ENCODE data around the gene NT5DC4. TPM values are rescaled to one million over a fixed set of nuclear protein-coding genes. Genes with fewer than 3 reads are reported as not detected.

The NT5DC4 gene
- total RNA-seq, 1 experiment from 2014 or later = not detected

- BruUV-seq (replicated peaks) = no TSS peak
- no peaks in the 10 kb centered on the region for H3K9me3 ChIP-seq (ENCODE audit: control insufficient read depth, insufficient read depth, low read depth, low read length)
- H3K27me3 ChIP-seq (ENCODE audit: control insufficient read depth, insufficient read depth, low read length) = no peaks in the 10 kb centered on the region
- POLR2A ChIA-PET = interaction anchor here (0.5 to 1.2 kb wide), 2 partner anchors 9 to 11 kb away, joined by 3 to 5 read pairs; no protein-coding TSS in a partner anchor
- CTCF ChIA-PET = no interaction called here
- H3K27ac ChIP-seq (ENCODE audit: low read length) = no peak overlapping the region
- in situ Hi-C loops (cut with HindIII; ENCODE audit: low pct_unique_long_range_greater_than_20kb, low sequenced_read_pairs) = no loop called here
- 0 out of 2 replicates have a peak, but pooled peaks have one; percentile 48 for ATAC-seq
- DNase-seq (ENCODE audit: low read depth, low spot score) = no peak
- TF ChIP-seq SIN3A (IDR thresholded peaks at IDR 0.05; ENCODE audit: borderline replicate concordance, insufficient read depth, low read depth, low read length) (no peak), TCF7L2 (IDR thresholded peaks at IDR 0.05; ENCODE audit: low read depth, low read length) (no peak), POLR2AphosphoS5 (IDR thresholded peaks at IDR 0.05; ENCODE audit: low read depth, low read length) (no peak)
- TF ChIP-seq, protein P1, sequence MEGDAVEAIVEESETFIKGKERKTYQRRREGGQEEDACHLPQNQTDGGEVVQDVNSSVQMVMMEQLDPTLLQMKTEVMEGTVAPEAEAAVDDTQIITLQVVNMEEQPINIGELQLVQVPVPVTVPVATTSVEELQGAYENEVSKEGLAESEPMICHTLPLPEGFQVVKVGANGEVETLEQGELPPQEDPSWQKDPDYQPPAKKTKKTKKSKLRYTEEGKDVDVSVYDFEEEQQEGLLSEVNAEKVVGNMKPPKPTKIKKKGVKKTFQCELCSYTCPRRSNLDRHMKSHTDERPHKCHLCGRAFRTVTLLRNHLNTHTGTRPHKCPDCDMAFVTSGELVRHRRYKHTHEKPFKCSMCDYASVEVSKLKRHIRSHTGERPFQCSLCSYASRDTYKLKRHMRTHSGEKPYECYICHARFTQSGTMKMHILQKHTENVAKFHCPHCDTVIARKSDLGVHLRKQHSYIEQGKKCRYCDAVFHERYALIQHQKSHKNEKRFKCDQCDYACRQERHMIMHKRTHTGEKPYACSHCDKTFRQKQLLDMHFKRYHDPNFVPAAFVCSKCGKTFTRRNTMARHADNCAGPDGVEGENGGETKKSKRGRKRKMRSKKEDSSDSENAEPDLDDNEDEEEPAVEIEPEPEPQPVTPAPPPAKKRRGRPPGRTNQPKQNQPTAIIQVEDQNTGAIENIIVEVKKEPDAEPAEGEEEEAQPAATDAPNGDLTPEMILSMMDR (IDR thresholded peaks at IDR 0.05) = no peak
- TF ChIP-seq, protein P2, sequence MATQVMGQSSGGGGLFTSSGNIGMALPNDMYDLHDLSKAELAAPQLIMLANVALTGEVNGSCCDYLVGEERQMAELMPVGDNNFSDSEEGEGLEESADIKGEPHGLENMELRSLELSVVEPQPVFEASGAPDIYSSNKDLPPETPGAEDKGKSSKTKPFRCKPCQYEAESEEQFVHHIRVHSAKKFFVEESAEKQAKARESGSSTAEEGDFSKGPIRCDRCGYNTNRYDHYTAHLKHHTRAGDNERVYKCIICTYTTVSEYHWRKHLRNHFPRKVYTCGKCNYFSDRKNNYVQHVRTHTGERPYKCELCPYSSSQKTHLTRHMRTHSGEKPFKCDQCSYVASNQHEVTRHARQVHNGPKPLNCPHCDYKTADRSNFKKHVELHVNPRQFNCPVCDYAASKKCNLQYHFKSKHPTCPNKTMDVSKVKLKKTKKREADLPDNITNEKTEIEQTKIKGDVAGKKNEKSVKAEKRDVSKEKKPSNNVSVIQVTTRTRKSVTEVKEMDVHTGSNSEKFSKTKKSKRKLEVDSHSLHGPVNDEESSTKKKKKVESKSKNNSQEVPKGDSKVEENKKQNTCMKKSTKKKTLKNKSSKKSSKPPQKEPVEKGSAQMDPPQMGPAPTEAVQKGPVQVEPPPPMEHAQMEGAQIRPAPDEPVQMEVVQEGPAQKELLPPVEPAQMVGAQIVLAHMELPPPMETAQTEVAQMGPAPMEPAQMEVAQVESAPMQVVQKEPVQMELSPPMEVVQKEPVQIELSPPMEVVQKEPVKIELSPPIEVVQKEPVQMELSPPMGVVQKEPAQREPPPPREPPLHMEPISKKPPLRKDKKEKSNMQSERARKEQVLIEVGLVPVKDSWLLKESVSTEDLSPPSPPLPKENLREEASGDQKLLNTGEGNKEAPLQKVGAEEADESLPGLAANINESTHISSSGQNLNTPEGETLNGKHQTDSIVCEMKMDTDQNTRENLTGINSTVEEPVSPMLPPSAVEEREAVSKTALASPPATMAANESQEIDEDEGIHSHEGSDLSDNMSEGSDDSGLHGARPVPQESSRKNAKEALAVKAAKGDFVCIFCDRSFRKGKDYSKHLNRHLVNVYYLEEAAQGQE (IDR thresholded peaks at IDR 0.05; ENCODE audit: insufficient read depth in 1 of 2, low read depth in 2 of 2, low read length in 1 of 2) = no peak
- H3K4me1 ChIP-seq (ENCODE audit: control insufficient read depth, insufficient read depth, low read length) = no peaks in the 10 kb centered on the region
- intact Hi-C loops (cut with micrococcal nuclease; ENCODE audit: unreplicated experiment) = no loop called here
- no peaks in the 10 kb centered on the region for H3K36me3 ChIP-seq (ENCODE audit: control insufficient read depth, insufficient read depth, low read length)
- H3K4me3 ChIP-seq (ENCODE audit: low read depth in 2 of 2, low read length in 2 of 2) = no peak overlapping the region
Measured at GRCh38 chr2:112679484-112679883, 41.3 kb upstream of the NT5DC4 start.

DNA sequence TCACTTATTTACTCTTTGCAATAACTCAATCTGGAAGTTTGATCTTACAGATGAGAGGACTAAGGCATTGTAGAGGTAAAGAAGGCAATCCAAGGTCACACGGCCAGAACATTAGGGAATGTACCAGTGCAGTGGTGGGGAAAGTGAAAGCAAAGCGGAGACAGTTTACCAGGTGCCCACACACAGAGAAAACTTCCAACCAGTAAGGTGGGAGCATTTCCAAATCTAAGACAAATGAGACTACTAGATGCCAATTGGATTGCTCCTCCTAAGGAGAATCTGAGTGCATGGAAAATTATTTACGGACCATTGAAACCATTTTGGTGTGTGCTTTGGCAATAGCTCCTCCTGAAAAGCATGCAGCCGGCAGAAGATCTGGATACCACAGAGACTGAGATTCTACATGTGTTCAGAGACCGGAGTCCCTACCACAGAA is 40.1 kb upstream of the NT5DC4 start:
- CTCF ChIA-PET = no interaction called here
- DNase-seq (ENCODE audit: low read depth, low spot score) (no peak), ATAC-seq (no peak)
- no TSS peak for BruUV-seq (replicated peaks)
- Histone ChIP-seq H3K4me3 (ENCODE audit: low read depth in 2 of 2, low read length in 2 of 2) (no peak overlapping the region), H3K4me1 (ENCODE audit: control insufficient read depth, insufficient read depth, low read length) (no peaks in the 10 kb centered on the region), H3K9me3 (ENCODE audit: control insufficient read depth, insufficient read depth, low read depth, low read length) (no peaks in the 10 kb centered on the region), H3K27me3 (ENCODE audit: control insufficient read depth, insufficient read depth, low read length) (no peaks in the 10 kb centered on the region), H3K27ac (ENCODE audit: low read length) (no peak overlapping the region), H3K36me3 (ENCODE audit: control insufficient read depth, insufficient read depth, low read length) (no peaks in the 10 kb centered on the region)
- intact Hi-C loops (cut with micrococcal nuclease; ENCODE audit: unreplicated experiment) = no loop called here
- no peak for TF ChIP-seq POLR2AphosphoS5 (IDR thresholded peaks at IDR 0.05; ENCODE audit: low read depth, low read length)
- TF ChIP-seq, protein P1 (IDR thresholded peaks at IDR 0.05) = no peak
- POLR2A ChIA-PET = no interaction called here
- in situ Hi-C loops (cut with HindIII; ENCODE audit: low pct_unique_long_range_greater_than_20kb, low sequenced_read_pairs) = no loop called here

All from Panc1 (cell line).